Naive thymus-derived CD8-positive, alpha-beta T cell (primary cell): ENCODE data around the gene FBXO27. TPM values are rescaled to one million over a fixed set of nuclear protein-coding genes. Genes with fewer than 3 reads are reported as not detected.

Experiments used
- ATAC-seq, 2 donors: fragments of 150-1000 bp; cut with Tn5 transposase in 1 of 2; sonication (Bioruptor Pico), chemical (Tn5 transposase) in 1 of 2; 1 replicate in 1 of 2; 2 replicates in 1 of 2; pipeline ENCODE4 v1.10.0; 2021; ENCODE audit warnings: mild to moderate bottlenecking in 2 of 2, moderate library complexity in 2 of 2
- POLR2A ChIA-PET: fragments of 350-600 bp; sonication (Branson Sonifier 250); formaldehyde crosslinking; loops from one replicate; lab custom pipeline; 2021; ENCODE audit warnings: antibody characterized with exemption; lab: Charles Lee
- DNase-seq, 10 donors: peaks; one replicate each; pipeline versions ENCODE4 v3.0.0 to v3.0.0-alpha.2; 2020 to 2022
- H3K27ac Mint-ChIP-seq, 10 donors: one replicate each; pipeline ENCODE4 v1.8.0; 2020 to 2022; ENCODE audit warnings: mild to moderate bottlenecking in 10 of 10, mixed read lengths in 10 of 10, moderate library complexity in 4 of 10, inconsistent platforms in 1 of 10
- H3K27me3 Mint-ChIP-seq, 5 donors: one replicate each; pipeline ENCODE4 v1.8.0; 2021 to 2022; ENCODE audit warnings: mixed read lengths in 5 of 5
- H3K36me3 Mint-ChIP-seq, 3 donors: one replicate each; pipeline ENCODE4 v1.8.0; 2020 to 2022; ENCODE audit warnings: mixed read lengths in 3 of 3, mild to moderate bottlenecking in 2 of 3, inconsistent platforms in 1 of 3
- H3K4me1 Mint-ChIP-seq, 4 donors: one replicate each; pipeline ENCODE4 v1.8.0; 2021 to 2022; ENCODE audit warnings: mixed read lengths in 4 of 4
- H3K4me3 Mint-ChIP-seq, 10 donors: one replicate each; pipeline ENCODE4 v1.8.0; 2020 to 2022; ENCODE audit warnings: mild to moderate bottlenecking in 10 of 10, mixed read lengths in 10 of 10, moderate library complexity in 6 of 10, inconsistent platforms in 1 of 10
- H3K9me3 Mint-ChIP-seq, 9 donors: one replicate each; pipeline ENCODE4 v1.8.0; 2020 to 2022; ENCODE audit warnings: mixed read lengths in 9 of 9, mild to moderate bottlenecking in 3 of 9, inconsistent platforms in 1 of 9, moderate library complexity in 1 of 9
- polyA plus RNA-seq, 3 donors: library from polyadenylated mRNA; unstranded; fragments of 300-500 nt; fragmentation: Illumina TruSeq; gene quantifications; one replicate each; pipeline ENCODE4 v1.2.3, GENCODE V29; 2021
- total RNA-seq, 8 experiments: library from RNA in 2 of 8; stranded (reverse) in 2 of 8; gene quantifications; one replicate each; pipeline ENCODE4 v1.2.3 and lab custom pipeline; 2021 to 2026

Gene FBXO27
- total and polyA plus RNA-seq, 5 experiments from 2014 or later, result 0.17 TPM; not detected in 4

DNA sequence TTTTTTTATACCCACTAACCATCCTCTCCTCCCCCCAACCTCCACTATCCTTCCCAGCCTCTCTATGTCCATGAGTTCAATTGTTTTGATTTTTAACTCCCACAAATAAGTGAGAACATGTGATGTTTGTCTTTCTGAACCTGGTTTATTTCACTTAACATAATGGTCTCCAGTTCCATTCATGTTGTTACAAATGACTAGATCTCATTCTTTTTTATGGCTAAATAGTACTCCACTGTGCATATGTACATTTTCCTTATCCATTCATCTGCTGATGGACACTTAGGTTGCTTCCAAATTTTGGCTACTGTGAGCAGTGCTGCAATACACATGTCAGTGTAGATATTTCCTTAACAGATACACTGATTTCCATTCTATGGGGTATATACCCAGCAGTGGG lies 27.0 kb upstream of the FBXO27 start:
- H3K36me3 Mint-ChIP-seq, result no peaks in the 10 kb centered on the region
- POLR2A ChIA-PET, result interaction anchor here (0.6 kb wide), 1 partner anchor 71 kb away, joined by 3 read pairs; no protein-coding TSS in a partner anchor
- ATAC-seq, result no peak

DNA sequence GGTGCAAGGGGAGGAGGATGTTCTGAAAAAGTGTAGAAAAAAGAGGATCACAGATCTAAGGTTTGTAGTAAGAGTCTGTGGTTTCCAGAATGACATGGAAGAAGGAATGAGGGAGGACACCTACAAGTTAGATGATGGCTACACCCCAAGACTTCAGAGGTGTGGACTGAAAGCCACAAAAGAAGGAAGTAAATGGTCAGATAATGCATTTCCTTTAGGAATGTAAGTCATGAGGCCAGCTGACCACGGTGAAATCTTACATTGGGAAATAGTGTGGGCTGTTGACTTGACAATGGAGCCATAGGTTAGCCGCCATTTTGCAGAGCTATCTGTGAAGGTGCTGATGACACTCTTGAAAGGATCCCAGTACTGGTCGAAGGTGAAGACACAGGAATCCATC lies 25.3 kb upstream of the FBXO27 start:
- H3K4me3 Mint-ChIP-seq, result no peak overlapping the region
- POLR2A ChIA-PET, result no interaction called here
- H3K27me3 Mint-ChIP-seq, result no peaks in the 10 kb centered on the region
- ATAC-seq (no peak), DNase-seq (no peak)
- peaks cover 0 to 2% (median 0%) of the 10 kb centered on the region in 9 donors for H3K9me3 Mint-ChIP-seq
- peaks cover 2 to 10% (median 8%) of the 10 kb centered on the region in 4 donors for H3K4me1 Mint-ChIP-seq
- no peaks in the 10 kb centered on the region for H3K36me3 Mint-ChIP-seq
- H3K27ac Mint-ChIP-seq, result no peak overlapping the region

More for the DNA sequence above, 27.0 kb upstream of the FBXO27 start:
- H3K4me1 Mint-ChIP-seq, result peaks cover 2 to 10% (median 7%) of the 10 kb centered on the region in 4 donors
- H3K27me3 Mint-ChIP-seq, result no peaks in the 10 kb centered on the region
- no peak overlapping the region for H3K27ac Mint-ChIP-seq
- no peak for DNase-seq
- peaks cover 0 to 2% (median 0%) of the 10 kb centered on the region in 9 donors for H3K9me3 Mint-ChIP-seq
- H3K4me3 Mint-ChIP-seq, result no peak overlapping the region

DNA sequence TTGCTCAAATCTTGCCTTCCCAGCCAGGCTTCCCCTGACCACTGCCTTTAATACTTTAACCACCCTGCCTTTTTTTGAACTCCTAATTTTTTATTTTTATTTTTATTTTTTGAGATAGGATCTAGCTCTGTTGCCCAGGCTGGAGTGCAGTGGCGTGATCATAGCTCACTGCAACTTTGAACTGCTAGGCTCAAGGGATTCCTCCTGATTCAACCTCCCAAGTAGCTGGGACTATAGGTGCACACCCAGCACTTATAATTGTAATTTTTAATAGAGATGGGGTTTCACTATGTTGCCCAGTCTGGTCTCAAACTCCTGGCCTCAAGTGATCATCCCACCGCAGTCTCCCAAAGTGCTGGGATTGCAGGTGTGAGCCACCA lies 21.7 kb upstream of the FBXO27 start:
- no peak for DNase-seq
- no peak for ATAC-seq
- peak overlapping the region in 3 of 10 donors; percentile 22 to 43 (median 22) for H3K27ac Mint-ChIP-seq
- H3K4me1 Mint-ChIP-seq, result peaks cover 0 to 5% (median 0%) of the 10 kb centered on the region in 4 donors
- no peaks in the 10 kb centered on the region for H3K36me3 Mint-ChIP-seq
- no peak overlapping the region for H3K4me3 Mint-ChIP-seq
- H3K27me3 Mint-ChIP-seq, result peaks cover 0 to 3% (median 2%) of the 10 kb centered on the region in 5 donors
- POLR2A ChIA-PET, result no interaction called here
- peaks cover 0 to 2% (median 0%) of the 10 kb centered on the region in 9 donors for H3K9me3 Mint-ChIP-seq

DNA sequence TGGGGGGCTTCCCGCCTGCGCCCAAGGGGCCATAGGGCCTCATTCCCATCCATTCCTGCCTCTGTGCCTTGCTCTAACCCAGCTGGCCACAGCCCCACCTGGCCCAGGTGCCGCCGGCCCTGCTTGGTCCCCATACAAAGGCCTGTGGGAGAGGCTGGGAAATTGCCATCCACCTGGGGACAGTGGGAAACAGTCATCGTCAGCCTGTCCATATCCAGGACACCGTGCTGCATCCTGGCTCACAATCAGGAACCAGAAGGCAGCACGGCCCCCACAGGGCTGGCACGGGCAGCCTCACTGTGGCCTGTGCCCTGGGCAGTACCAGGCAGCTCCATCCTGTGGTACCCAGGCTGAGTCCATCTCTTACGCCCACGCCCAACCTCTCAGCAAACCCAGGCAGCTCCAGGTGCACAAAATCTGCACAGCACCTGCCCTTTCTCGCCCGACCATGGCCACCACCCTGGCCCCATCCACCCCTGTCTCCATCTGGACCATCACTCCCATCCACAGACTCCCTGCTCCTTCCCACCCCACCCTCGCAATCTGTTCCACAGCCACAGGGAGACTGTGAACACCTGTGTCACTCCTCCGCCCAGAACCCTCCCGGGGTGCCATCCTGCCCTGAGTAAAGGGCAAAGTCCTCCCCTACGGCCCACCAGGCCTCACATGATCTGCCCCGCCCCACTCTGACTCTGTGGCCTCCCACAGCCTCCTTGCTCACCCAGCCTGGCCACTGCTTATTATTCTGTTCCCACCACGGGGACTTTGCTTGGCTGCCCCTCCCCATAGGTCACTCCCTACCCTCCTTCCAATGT lies 21.1 kb upstream of the FBXO27 start:
- Mint-ChIP-seq H3K4me1 (peaks cover 0 to 5% (median 0%) of the 10 kb centered on the region in 4 donors), H3K4me3 (no peak overlapping the region), H3K9me3 (peaks cover 0 to 2% (median 0%) of the 10 kb centered on the region in 9 donors), H3K27ac (peak overlapping the region in 4 of 10 donors; percentile 22 to 43 (median 23)), H3K36me3 (no peaks in the 10 kb centered on the region), H3K27me3 (peaks cover 0 to 5% (median 2%) of the 10 kb centered on the region in 5 donors)
- ATAC-seq (no peak), DNase-seq (no peak)
- POLR2A ChIA-PET, result no interaction called here

DNA sequence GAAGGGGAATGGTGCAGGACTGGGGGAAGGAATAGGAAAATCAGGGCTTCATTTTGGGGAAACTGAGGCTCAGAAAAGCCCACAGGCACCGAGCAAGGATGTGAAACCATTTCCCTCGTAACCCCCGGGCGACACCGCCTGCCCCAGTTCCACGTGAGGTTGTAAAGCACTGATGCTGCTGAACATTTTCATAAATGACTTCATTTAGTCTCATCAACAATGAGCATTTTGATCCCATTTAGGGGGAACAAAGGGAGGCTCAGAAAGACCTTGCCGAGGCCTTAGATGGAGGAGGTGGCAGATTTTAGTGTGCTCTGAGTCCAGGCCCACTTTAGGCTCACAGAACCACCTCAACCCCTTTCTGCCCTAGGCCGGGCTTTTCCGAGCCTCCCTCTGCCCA lies 20.5 kb upstream of the FBXO27 start:
- Mint-ChIP-seq H3K9me3 (peaks cover 0 to 2% (median 0%) of the 10 kb centered on the region in 9 donors), H3K4me1 (peaks cover 0 to 5% (median 0%) of the 10 kb centered on the region in 4 donors), H3K27ac (no peak overlapping the region), H3K27me3 (peaks cover 0 to 5% (median 2%) of the 10 kb centered on the region in 5 donors), H3K36me3 (no peaks in the 10 kb centered on the region), H3K4me3 (no peak overlapping the region)
- POLR2A ChIA-PET, result no interaction called here
- DNase-seq (no peak), ATAC-seq (no peak)

DNA sequence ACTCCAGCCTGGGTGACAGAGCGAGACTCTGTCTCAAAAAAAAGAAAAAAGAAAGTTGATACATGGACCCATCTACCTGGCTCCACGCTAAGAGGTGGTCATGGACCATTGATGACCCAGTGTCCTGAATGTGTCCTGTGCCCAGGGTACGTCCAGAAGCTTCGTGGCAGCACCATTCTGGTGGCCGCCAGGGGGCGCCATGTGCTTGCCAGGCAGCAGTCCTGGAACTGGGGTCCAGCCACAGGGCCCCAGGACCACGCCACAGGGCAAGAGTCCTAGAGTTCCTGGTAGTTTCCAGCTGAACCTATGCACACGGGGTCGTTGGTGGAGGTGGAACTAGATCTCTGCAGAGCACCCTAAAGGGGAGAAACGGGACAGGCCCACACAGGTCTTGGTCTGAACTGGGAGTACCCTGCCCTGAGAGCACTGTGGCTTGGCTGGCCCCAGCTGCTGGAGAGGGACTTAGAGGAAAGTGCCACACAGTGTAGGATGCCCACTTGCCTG lies 19.9 kb upstream of the FBXO27 start:
- peaks cover 0 to 2% (median 0%) of the 10 kb centered on the region in 9 donors for H3K9me3 Mint-ChIP-seq
- peaks cover 0 to 5% (median 0%) of the 10 kb centered on the region in 4 donors for H3K4me1 Mint-ChIP-seq
- no peak overlapping the region for H3K4me3 Mint-ChIP-seq
- DNase-seq (peak; percentile 45 to 82 (median 66)), ATAC-seq (peak; percentile 55 to 79)
- peak overlapping the region in 4 of 10 donors; percentile 29 to 73 (median 50) for H3K27ac Mint-ChIP-seq
- POLR2A ChIA-PET, result no interaction called here
- peaks cover 0 to 5% (median 4%) of the 10 kb centered on the region in 5 donors for H3K27me3 Mint-ChIP-seq
- no peaks in the 10 kb centered on the region for H3K36me3 Mint-ChIP-seq

DNA sequence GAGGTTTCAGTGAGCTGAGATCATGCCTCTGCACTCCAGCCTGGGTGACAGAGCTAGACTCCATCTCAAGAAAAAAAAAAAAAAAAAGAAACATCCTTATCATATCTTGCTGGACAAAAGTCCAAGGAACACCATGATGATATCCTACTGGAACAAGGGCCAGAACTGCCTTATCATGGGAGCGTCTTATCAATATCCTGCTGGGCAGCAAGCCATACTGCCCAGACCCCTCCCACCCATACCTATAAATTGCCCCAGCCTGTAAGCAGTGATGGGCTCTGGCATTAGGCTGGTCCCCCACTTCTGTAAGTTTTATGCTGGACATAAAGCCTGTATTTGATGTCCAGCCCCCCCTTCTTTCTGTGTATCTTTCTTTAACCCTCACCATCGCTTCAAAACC lies 14.7 kb upstream of the FBXO27 start:
- H3K27me3 Mint-ChIP-seq, result peaks cover 0 to 5% (median 4%) of the 10 kb centered on the region in 5 donors
- peaks cover 0 to 6% (median 0%) of the 10 kb centered on the region in 9 donors for H3K9me3 Mint-ChIP-seq
- no peak overlapping the region for H3K4me3 Mint-ChIP-seq
- POLR2A ChIA-PET, result no interaction called here
- peak overlapping the region in 1 of 10 donors; percentile 31 for H3K27ac Mint-ChIP-seq
- no peaks in the 10 kb centered on the region for H3K36me3 Mint-ChIP-seq
- H3K4me1 Mint-ChIP-seq, result peaks cover 0 to 7% (median 2%) of the 10 kb centered on the region in 4 donors
- ATAC-seq (no peak), DNase-seq (no peak)

DNA sequence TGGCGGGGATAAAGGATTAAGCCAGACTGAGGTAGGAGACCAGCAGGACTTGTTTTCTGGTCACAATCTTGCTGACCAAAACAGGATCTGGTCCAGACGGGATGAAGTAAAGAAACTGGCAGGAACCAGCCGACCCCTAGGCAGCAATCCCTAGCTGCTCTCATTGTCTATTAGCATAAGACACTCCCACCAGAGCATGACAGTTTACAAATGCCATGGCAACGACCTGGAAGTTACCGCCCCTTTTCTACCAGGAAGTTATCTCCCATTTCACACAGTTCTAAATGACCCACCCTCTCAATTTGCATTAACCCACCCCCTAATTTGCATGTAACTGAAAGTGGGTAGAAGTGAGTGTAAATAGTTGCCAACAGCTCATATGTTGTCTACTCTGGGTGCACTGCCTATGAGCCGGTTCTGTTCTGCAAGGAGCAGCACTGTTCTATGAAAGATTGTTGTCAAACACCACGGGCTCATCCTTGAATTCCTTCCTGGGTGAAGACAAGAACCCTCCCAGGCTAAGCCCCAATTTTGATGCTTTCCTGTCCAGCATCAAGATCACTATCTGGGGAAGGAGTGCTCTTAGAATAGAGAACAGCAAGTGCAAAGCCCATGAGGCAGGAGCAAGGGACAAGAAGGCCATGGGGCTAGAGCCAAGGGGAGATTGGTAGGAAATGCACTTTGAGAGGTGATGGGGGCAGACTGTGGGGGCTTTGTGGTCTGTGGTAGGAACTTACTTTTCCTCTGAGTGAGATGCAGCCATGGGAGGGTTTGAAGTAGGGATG lies 13.9 kb upstream of the FBXO27 start:
- no peak overlapping the region for H3K4me3 Mint-ChIP-seq
- POLR2A ChIA-PET, result no interaction called here
- H3K4me1 Mint-ChIP-seq, result peaks cover 0 to 7% (median 2%) of the 10 kb centered on the region in 4 donors
- no peaks in the 10 kb centered on the region for H3K36me3 Mint-ChIP-seq
- peak overlapping the region in 4 of 10 donors; percentile 10 to 40 (median 23) for H3K27ac Mint-ChIP-seq
- peaks cover 0 to 6% (median 0%) of the 10 kb centered on the region in 9 donors for H3K9me3 Mint-ChIP-seq
- ATAC-seq (peak in 1 of 2 donors; percentile 47), DNase-seq (no peak)
- peaks cover 0 to 5% (median 4%) of the 10 kb centered on the region in 5 donors for H3K27me3 Mint-ChIP-seq

DNA sequence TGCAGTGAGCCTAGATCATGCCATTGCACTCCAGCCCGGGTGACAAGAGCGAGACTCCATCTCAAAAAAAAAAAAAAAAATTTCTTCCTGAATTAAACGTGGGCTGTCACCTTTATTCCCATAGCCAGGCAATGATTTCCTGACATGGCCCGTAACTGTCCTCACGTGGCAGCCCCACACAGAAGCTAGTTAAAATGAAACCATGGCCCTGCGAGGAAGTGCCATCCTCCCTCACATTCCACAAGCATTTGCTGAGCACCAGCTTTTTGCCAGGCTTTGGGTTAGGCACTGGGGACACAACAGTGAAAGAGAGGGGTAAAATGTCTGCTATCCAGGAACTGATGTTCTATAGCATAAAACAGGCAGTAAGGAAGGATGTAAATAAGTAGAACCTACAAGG lies 13.2 kb upstream of the FBXO27 start:
- Mint-ChIP-seq H3K27ac (peak overlapping the region in 1 of 10 donors; percentile 10), H3K27me3 (peaks cover 0 to 5% (median 3%) of the 10 kb centered on the region in 5 donors), H3K4me3 (no peak overlapping the region), H3K36me3 (peaks cover 0 to 3% (median 0%) of the 10 kb centered on the region in 3 donors), H3K9me3 (peaks cover 0 to 9% (median 0%) of the 10 kb centered on the region in 9 donors), H3K4me1 (peaks cover 0 to 7% (median 2%) of the 10 kb centered on the region in 4 donors)
- no peak for DNase-seq
- POLR2A ChIA-PET, result no interaction called here
- ATAC-seq, result no peak

DNA sequence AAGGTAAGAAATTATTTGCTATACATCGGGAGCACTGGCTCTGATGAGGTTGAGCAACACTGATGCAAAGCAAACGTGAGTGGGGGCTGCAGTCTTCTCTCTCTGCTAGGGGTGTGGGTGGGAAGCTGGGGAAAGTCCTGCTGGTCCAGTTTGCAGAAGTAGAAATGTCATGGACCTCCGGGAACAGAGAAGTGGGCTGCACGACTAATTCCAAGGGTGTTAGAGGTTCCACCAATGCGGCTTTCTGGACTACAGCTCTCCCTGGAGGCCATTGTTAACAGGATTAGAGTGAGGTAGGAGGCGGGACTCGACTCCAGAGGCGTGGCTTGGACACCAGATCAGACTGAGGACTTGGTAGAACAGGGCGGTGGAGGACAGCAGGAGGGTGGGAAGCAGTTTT lies 5.7 kb upstream of the FBXO27 start:
- Mint-ChIP-seq H3K36me3 (peaks cover 0 to 3% (median 0%) of the 10 kb centered on the region in 3 donors), H3K27me3 (peaks cover 0 to 10% (median 5%) of the 10 kb centered on the region in 5 donors), H3K27ac (no peak overlapping the region), H3K4me3 (no peak overlapping the region), H3K9me3 (peaks cover 0 to 3% (median 0%) of the 10 kb centered on the region in 9 donors), H3K4me1 (peaks cover 0 to 4% (median 0%) of the 10 kb centered on the region in 4 donors)
- no peak for DNase-seq
- POLR2A ChIA-PET, result no interaction called here
- ATAC-seq, result no peak

DNA sequence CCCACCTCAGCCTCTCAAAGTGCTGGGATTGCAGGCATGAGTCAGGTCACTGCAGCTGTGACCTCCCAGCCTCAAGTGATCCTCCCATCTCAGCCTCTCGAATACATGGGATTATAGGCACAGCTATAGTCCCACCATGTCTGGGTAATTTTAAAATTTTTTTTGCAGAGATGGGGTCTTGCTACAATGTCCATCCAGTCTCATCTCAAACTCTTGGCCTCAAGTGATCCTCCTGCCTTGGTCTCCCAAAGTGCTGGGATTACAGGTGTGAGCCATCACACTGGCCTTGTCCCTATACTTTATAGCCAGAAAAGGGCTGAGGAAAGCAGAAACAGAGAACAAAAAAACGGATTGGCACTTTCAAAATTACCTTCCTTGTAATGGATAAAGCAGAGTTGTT lies 4.8 kb upstream of the FBXO27 start:
- peaks cover 0 to 13% (median 5%) of the 10 kb centered on the region in 4 donors for H3K4me1 Mint-ChIP-seq
- no peak for DNase-seq
- peaks cover 0 to 3% (median 0%) of the 10 kb centered on the region in 3 donors for H3K36me3 Mint-ChIP-seq
- POLR2A ChIA-PET, result no interaction called here
- no peak for ATAC-seq
- peaks cover 0 to 3% (median 0%) of the 10 kb centered on the region in 9 donors for H3K9me3 Mint-ChIP-seq
- H3K4me3 Mint-ChIP-seq, result no peak overlapping the region
- H3K27me3 Mint-ChIP-seq, result peaks cover 0 to 10% (median 5%) of the 10 kb centered on the region in 5 donors
- H3K27ac Mint-ChIP-seq, result peak overlapping the region in 1 of 10 donors; percentile 17

DNA sequence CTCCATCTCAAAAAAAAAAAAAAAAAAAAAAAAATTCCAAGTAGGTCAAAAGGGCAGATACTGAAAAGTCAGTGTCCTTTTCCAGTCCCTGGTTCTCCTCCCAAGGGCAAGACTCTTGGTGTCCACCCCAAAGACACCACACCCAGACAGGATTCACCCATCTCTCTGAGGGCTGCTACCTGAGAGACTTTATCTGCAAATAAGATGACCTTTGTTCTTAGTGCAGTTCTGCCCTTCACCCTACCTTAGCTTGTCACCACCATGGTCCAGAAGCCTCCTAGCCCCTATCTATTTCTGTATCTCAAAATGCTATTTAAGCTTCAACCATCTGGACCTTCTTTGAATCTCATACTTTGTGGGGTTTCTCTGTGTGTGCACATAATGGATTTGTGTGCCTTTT lies 4.2 kb upstream of the FBXO27 start:
- Mint-ChIP-seq H3K27me3 (peaks cover 0 to 10% (median 5%) of the 10 kb centered on the region in 5 donors), H3K4me1 (peaks cover 0 to 13% (median 5%) of the 10 kb centered on the region in 4 donors), H3K9me3 (peaks cover 0 to 3% (median 0%) of the 10 kb centered on the region in 9 donors), H3K27ac (no peak overlapping the region), H3K36me3 (peaks cover 0 to 3% (median 0%) of the 10 kb centered on the region in 3 donors), H3K4me3 (no peak overlapping the region)
- no peak for DNase-seq
- ATAC-seq, result no peak
- POLR2A ChIA-PET, result interaction anchor here (0.7 kb wide), 3 partner anchors 15 to 125 kb away, joined by 3 read pairs; no protein-coding TSS in a partner anchor
